Neural progenitor cell (in vitro differentiated cells): ENCODE results near the gene TBC1D23. TPM values are rescaled to one million over a fixed set of nuclear protein-coding genes. Genes with fewer than 3 reads are reported as not detected.
"Not testable (repeated sequence)": the region's sequence is repeated elsewhere in the genome, so short reads cannot be mapped to it uniquely, and the experiment has no call there.

Experiments used
- DNase-seq: peaks from one replicate; pipeline ENCODE4 v3.0.0-alpha.2; 2016; ENCODE audit warnings: low spot score
- H2AFZ ChIP-seq: fragments of 200-600 bp; sonication (generic); replicated peaks from 2 replicates; pipeline ENCODE4 v1.6.1; 2016; ENCODE audit warnings: antibody characterized with exemption
- H3F3A ChIP-seq: fragments of 200-600 bp; sonication (generic); 2 replicates; pipeline ENCODE4 v1.6.1; 2016; ENCODE audit warnings: antibody characterized with exemption, low read depth
- H3K27ac ChIP-seq: fragments of 200-600 bp; sonication (generic); 2 replicates; pipeline ENCODE4 v1.5.1; 2016; ENCODE audit warnings: mild to moderate bottlenecking
- H3K27me3 ChIP-seq: fragments of 200-600 bp; sonication (generic); 2 replicates; pipeline ENCODE4 v1.6.1; 2016; ENCODE audit warnings: mild to moderate bottlenecking, moderate library complexity
- H3K36me3 ChIP-seq: fragments of 200-600 bp; sonication (generic); 2 replicates; pipeline ENCODE4 v1.5.1; 2016
- H3K4me1 ChIP-seq: fragments of 200-600 bp; sonication (generic); 2 replicates; pipeline ENCODE4 v1.6.1; 2016; ENCODE audit warnings: mixed run types
- H3K4me2 ChIP-seq: fragments of 200-600 bp; sonication (generic); 2 replicates; pipeline ENCODE4 v1.6.1; 2016
- H3K4me3 ChIP-seq: fragments of 200-600 bp; sonication (generic); 2 replicates; pipeline ENCODE4 v1.5.1; 2016
- H3K79me2 ChIP-seq: fragments of 200-600 bp; sonication (generic); 2 replicates; pipeline ENCODE4 v1.6.1; 2016; ENCODE audit warnings: low read depth
- H3K9ac ChIP-seq: fragments of 200-600 bp; sonication (generic); 2 replicates; pipeline ENCODE4 v1.6.1; 2016
- H3K9me3 ChIP-seq: fragments of 200-600 bp; sonication (generic); 2 replicates; pipeline ENCODE4 v1.5.1; 2016; ENCODE audit warnings: low read depth
- H4K20me1 ChIP-seq: fragments of 200-600 bp; sonication (generic); 2 replicates; pipeline ENCODE4 v1.6.1; 2016; ENCODE audit warnings: low read depth
- H3K27ac Mint-ChIP-seq: 3 replicates; pipeline ENCODE4 v1.8.0; 2021; ENCODE audit warnings: mixed read lengths
- H3K27me3 Mint-ChIP-seq: 2 replicates; pipeline ENCODE4 v1.8.0; 2022; ENCODE audit warnings: low read depth, mild to moderate bottlenecking, inconsistent platforms, moderate library complexity, mixed read lengths; ENCODE audit not compliant: insufficient read depth
- H3K36me3 Mint-ChIP-seq: 3 replicates; pipeline ENCODE4 v1.8.0; 2021; ENCODE audit warnings: mixed read lengths
- H3K4me1 Mint-ChIP-seq: 3 replicates; pipeline ENCODE4 v1.8.0; 2021; ENCODE audit warnings: mixed read lengths
- H3K4me3 Mint-ChIP-seq: 3 replicates; pipeline ENCODE4 v1.8.0; 2021; ENCODE audit warnings: mild to moderate bottlenecking, moderate library complexity, mixed read lengths
- H3K9me3 Mint-ChIP-seq: 3 replicates; pipeline ENCODE4 v1.8.0; 2020; ENCODE audit warnings: mixed read lengths
- EZH2 ChIP-seq: fragments of 200-600 bp; sonication (generic); IDR thresholded peaks from 2 replicates; pipeline ENCODE4 v1.6.1; 2017; ENCODE audit warnings: antibody characterized with exemption, mild to moderate bottlenecking, moderate library complexity
- EZH2phosphoT487 ChIP-seq: fragments of 200-600 bp; sonication (generic); IDR thresholded peaks from 2 replicates; pipeline ENCODE4 v1.6.1; 2017; ENCODE audit warnings: antibody characterized with exemption
- total RNA-seq: library from RNA; depleted of rRNA; stranded (reverse); fragments of >200 nt; gene quantifications from 2 replicates; pipeline ENCODE4 v1.2.3, GENCODE V29; 2015; ENCODE audit warnings: low replicate concordance
- TF ChIP-seq, protein P1 (sequence below): fragments of 200-600 bp; sonication (generic); IDR thresholded peaks from 2 replicates; pipeline ENCODE4 v1.5.1; 2017; ENCODE audit warnings: antibody characterized with exemption, mild to moderate bottlenecking

The TBC1D23 gene
- total RNA-seq, 1 donor from 2014 or later, result 50.1 TPM

DNA sequence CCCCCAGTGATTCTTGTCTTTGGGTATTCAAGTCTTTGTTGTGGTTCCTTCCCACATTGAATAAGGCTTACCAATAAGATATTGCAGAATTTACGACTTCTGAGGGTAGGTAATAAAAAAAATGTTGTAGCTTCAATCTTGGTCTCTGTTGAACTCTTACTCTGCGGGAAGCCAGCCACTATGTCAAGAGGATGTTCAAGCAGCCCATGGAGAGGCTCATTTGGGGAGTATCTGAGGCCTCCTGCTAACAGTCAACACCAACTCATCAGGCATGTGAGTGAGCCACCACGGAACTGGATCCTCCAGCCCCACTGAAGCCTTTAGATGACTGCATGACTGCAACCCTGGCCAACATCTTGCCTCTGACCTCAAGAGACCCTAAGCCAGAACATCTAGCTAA, 3.2 kb upstream of the TBC1D23 start:
- no peak overlapping the region for H2AFZ ChIP-seq
- no peaks in the 10 kb centered on the region for H3K27me3 ChIP-seq
- H3K4me1 ChIP-seq, result peaks cover 18% of the 10 kb centered on the region
- peaks cover 11% of the 10 kb centered on the region for H3F3A ChIP-seq
- no peak overlapping the region for H3K4me3 ChIP-seq
- Mint-ChIP-seq H3K27ac (peak overlapping the region; percentile 17), H3K36me3 (no peaks in the 10 kb centered on the region), H3K9me3 (no peaks in the 10 kb centered on the region), H3K27me3 (no peaks in the 10 kb centered on the region), H3K4me1 (peaks cover 28% of the 10 kb centered on the region), H3K4me3 (no peak overlapping the region)
- H3K9me3 ChIP-seq, result no peaks in the 10 kb centered on the region
- no peaks in the 10 kb centered on the region for H4K20me1 ChIP-seq
- DNase-seq, result no peak
- H3K36me3 ChIP-seq, result no peaks in the 10 kb centered on the region
- no peak overlapping the region for H3K9ac ChIP-seq
- peaks cover 16% of the 10 kb centered on the region for H3K79me2 ChIP-seq
- TF ChIP-seq, protein P1, sequence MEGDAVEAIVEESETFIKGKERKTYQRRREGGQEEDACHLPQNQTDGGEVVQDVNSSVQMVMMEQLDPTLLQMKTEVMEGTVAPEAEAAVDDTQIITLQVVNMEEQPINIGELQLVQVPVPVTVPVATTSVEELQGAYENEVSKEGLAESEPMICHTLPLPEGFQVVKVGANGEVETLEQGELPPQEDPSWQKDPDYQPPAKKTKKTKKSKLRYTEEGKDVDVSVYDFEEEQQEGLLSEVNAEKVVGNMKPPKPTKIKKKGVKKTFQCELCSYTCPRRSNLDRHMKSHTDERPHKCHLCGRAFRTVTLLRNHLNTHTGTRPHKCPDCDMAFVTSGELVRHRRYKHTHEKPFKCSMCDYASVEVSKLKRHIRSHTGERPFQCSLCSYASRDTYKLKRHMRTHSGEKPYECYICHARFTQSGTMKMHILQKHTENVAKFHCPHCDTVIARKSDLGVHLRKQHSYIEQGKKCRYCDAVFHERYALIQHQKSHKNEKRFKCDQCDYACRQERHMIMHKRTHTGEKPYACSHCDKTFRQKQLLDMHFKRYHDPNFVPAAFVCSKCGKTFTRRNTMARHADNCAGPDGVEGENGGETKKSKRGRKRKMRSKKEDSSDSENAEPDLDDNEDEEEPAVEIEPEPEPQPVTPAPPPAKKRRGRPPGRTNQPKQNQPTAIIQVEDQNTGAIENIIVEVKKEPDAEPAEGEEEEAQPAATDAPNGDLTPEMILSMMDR, result no peak
- no peak for TF ChIP-seq EZH2phosphoT487
- TF ChIP-seq EZH2, result no peak
- H3K27ac ChIP-seq, result no peak overlapping the region
- peak overlapping the region; percentile 32 for H3K4me2 ChIP-seq

DNA sequence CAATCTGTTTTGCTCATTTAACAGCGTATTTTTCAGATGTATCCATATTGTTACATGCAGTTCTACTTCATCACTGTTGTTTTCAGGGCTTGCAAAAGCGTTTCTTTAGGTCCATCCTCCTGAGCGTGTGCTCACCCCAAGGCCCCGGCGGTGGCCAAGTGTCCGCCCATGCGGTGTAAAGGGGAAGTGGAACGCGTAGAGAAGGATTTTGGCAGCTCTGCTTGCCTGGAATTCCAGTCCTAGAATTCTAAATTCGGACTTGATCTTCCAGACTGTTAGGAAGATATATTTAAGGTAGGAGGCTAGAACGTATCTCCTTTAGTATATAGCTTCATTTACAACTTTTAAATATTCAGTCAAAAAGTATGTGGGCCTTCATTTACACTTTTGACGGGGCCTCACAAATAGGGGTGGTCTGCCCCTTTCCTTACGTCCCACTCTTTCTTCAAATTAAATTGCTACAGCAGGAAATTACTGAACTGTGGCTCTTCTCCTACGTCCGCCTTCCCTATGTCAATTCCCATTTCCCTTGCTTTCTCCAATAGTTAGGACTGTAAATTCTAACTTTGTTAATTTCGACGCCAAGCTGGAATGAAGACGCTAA, 609 bp upstream of the TBC1D23 start:
- Mint-ChIP-seq H3K36me3 (no peaks in the 10 kb centered on the region), H3K9me3 (no peaks in the 10 kb centered on the region)

DNA sequence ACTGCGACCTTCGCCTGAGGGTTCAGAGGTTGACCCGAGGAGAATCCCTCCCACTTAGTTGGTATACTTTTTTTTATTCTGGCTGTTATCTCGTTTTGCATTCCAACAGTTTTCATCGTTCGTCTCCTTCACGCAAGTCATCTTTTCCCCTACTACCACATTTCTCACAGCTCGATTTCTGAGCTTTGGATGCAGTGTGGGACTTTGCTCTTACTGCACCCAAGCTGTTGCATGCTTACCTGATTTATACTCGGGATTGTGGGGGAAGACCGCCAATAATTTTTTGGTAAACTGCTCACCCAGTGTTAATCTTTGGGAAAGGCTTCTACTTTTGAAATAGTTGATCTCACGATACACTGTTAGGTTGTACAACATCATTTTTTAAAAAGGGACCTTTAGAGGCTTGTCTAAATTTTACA, 702 bp downstream of the TBC1D23 start:
- Histone ChIP-seq H3K4me1 (peaks cover 17% of the 10 kb centered on the region), H3K27ac (no peak overlapping the region), H3F3A (peaks cover 11% of the 10 kb centered on the region), H3K4me2 (peak overlapping the region; percentile 90), H4K20me1 (no peaks in the 10 kb centered on the region), H2AFZ (peak overlapping the region; percentile 91), H3K4me3 (peak overlapping the region; percentile 94), H3K27me3 (no peaks in the 10 kb centered on the region), H3K36me3 (no peaks in the 10 kb centered on the region), H3K9me3 (no peaks in the 10 kb centered on the region), H3K9ac (peak overlapping the region; percentile 80), H3K79me2 (peaks cover 55% of the 10 kb centered on the region)
- peak overlapping the region; percentile 97 for H3K4me3 Mint-ChIP-seq
- H3K4me1 Mint-ChIP-seq, result peaks cover 31% of the 10 kb centered on the region
- DNase-seq, result no peak
- no peaks in the 10 kb centered on the region for H3K36me3 Mint-ChIP-seq
- peak overlapping the region; percentile 36 for H3K27ac Mint-ChIP-seq
- H3K9me3 Mint-ChIP-seq, result no peaks in the 10 kb centered on the region
- no peaks in the 10 kb centered on the region for H3K27me3 Mint-ChIP-seq
- TF ChIP-seq, protein P1, result no peak
- TF ChIP-seq EZH2, result no peak
- no peak for TF ChIP-seq EZH2phosphoT487

More for the DNA sequence above, 609 bp upstream of the TBC1D23 start:
- TF ChIP-seq, protein P1, result peak; percentile 37
- no peak for TF ChIP-seq EZH2
- H3K36me3 ChIP-seq, result no peaks in the 10 kb centered on the region
- H3K27ac ChIP-seq, result peak overlapping the region; percentile 5
- peaks cover 32% of the 10 kb centered on the region for H3K4me1 Mint-ChIP-seq
- no peaks in the 10 kb centered on the region for H3K9me3 ChIP-seq
- H3K4me3 Mint-ChIP-seq, result peak overlapping the region; percentile 97
- H3K9ac ChIP-seq, result no peak overlapping the region
- DNase-seq, result peak; percentile 73
- H3K27me3 ChIP-seq, result no peaks in the 10 kb centered on the region
- H3K27ac Mint-ChIP-seq, result peak overlapping the region; percentile 75
- H3K4me1 ChIP-seq, result peaks cover 18% of the 10 kb centered on the region
- peaks cover 11% of the 10 kb centered on the region for H3F3A ChIP-seq
- peak overlapping the region; percentile 85 for H2AFZ ChIP-seq
- peak overlapping the region; percentile 94 for H3K4me3 ChIP-seq
- no peaks in the 10 kb centered on the region for H4K20me1 ChIP-seq
- peaks cover 42% of the 10 kb centered on the region for H3K79me2 ChIP-seq
- peak overlapping the region; percentile 79 for H3K4me2 ChIP-seq
- H3K27me3 Mint-ChIP-seq, result no peaks in the 10 kb centered on the region

DNA sequence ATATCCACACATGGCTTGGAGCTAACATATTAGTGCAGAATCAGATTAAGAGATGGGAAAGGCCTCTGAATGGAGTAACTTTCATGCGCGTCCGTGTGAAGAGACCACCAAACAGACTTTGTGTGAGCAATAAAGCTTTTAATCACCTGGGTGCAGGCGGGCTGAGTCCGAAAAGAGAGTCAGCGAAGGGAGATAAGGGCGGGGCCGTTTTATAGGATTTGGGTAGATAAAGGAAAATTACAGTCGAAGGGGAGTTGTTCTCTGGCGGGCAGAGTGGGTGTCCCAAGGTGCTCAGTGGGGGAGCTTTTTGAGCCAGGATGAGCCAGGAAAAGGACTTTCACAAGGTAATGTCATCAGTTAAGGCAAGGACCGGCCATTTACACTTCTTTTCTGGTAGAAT, 2.1 kb downstream of the TBC1D23 start:
- not testable (repeated sequence) for H3K9ac ChIP-seq, H3K4me3 ChIP-seq, H3K4me1 ChIP-seq, H3F3A ChIP-seq, H3K36me3 ChIP-seq, H3K27ac ChIP-seq, H3K4me2 ChIP-seq, H4K20me1 ChIP-seq, H3K27ac Mint-ChIP-seq, H3K27me3 ChIP-seq, H3K9me3 Mint-ChIP-seq, DNase-seq, H3K9me3 ChIP-seq, H3K27me3 Mint-ChIP-seq, H2AFZ ChIP-seq, H3K36me3 Mint-ChIP-seq
- peaks cover 70% of the 10 kb centered on the region for H3K79me2 ChIP-seq
- Mint-ChIP-seq H3K4me3 (peak overlapping the region; percentile 50), H3K4me1 (peaks cover 19% of the 10 kb centered on the region)
